ENCODE measurements around the gene LY6G6C. TPM values are rescaled to one million over a fixed set of nuclear protein-coding genes. Genes with fewer than 3 reads are reported as not detected.

LY6G6C gene
- total RNA-seq, 1 experiment from 2014 or later = not detected

DNA sequence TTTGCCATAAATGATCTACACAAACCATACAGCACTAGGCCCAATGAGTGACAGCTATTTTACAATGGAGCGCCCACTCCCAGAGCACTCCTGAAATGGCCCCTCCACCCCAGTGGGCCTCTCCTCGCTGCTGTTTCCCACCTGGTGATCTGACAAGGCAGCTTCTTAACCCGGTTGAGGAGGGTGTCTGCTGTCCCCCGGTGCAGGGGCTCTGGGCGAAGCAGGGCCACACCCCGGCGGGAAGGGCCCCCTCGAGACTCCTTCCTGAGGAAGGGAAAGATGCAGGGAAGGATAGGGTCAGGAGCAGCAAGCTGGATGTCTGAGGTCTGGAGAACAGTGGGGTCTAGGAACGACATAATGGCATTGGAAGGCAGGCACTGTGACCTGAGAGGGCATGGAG, 28.7 kb downstream of the LY6G6C start:
- no peak overlapping the region for H3K27ac Mint-ChIP-seq (ENCODE audit: unreplicated experiment)
- intact Hi-C loops (cut with micrococcal nuclease; ENCODE audit: unreplicated experiment) = no loop called here
- H3K4me1 Mint-ChIP-seq (ENCODE audit: low read depth, unreplicated experiment) = peaks cover 16% of the 10 kb centered on the region
- TF ChIP-seq, protein P1, sequence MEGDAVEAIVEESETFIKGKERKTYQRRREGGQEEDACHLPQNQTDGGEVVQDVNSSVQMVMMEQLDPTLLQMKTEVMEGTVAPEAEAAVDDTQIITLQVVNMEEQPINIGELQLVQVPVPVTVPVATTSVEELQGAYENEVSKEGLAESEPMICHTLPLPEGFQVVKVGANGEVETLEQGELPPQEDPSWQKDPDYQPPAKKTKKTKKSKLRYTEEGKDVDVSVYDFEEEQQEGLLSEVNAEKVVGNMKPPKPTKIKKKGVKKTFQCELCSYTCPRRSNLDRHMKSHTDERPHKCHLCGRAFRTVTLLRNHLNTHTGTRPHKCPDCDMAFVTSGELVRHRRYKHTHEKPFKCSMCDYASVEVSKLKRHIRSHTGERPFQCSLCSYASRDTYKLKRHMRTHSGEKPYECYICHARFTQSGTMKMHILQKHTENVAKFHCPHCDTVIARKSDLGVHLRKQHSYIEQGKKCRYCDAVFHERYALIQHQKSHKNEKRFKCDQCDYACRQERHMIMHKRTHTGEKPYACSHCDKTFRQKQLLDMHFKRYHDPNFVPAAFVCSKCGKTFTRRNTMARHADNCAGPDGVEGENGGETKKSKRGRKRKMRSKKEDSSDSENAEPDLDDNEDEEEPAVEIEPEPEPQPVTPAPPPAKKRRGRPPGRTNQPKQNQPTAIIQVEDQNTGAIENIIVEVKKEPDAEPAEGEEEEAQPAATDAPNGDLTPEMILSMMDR (IDR thresholded peaks at IDR 0.05; ENCODE audit: unreplicated experiment) = no peak
- no peaks in the 10 kb centered on the region for H3K9me3 Mint-ChIP-seq (ENCODE audit: low read depth, unreplicated experiment)
- H3K27me3 Mint-ChIP-seq (ENCODE audit: unreplicated experiment) = no peaks in the 10 kb centered on the region
- no TSS peak for BruUV-seq (replicated peaks)
- H3K36me3 Mint-ChIP-seq (ENCODE audit: insufficient read depth, unreplicated experiment) = peaks cover 47% of the 10 kb centered on the region
- CTCF ChIA-PET = interaction anchor here (1.9 kb wide), 1 partner anchor 47 kb away, joined by 4 read pairs; the partner anchor contains the start of gene MSH5
- H3K4me3 Mint-ChIP-seq (ENCODE audit: low read depth, unreplicated experiment) = no peak overlapping the region
- no peak for DNase-seq

DNA sequence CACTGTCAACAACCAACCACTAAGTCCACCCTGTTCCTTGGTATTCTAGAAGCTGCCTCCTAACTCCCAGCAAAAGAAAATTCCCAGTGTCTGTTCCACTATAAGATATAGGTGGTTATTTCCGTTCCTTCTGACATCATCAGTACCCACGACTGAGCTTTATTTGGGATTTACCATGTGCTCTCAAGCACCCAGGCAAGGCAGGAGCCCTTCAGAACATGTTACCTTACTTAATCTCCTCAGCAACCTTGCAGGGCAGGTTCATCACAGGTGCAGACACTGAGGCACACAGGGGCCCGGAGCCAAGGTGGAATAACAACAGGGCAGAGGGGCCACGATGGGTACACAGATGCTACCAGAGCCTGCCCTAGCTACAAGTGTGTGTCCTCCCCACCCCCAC, 29.2 kb downstream of the LY6G6C start:
- peaks cover 48% of the 10 kb centered on the region for H3K36me3 Mint-ChIP-seq (ENCODE audit: insufficient read depth, unreplicated experiment)
- H3K27ac Mint-ChIP-seq (ENCODE audit: unreplicated experiment) = no peak overlapping the region
- DNase-seq = no peak
- intact Hi-C loops (cut with micrococcal nuclease; ENCODE audit: unreplicated experiment) = no loop called here
- TF ChIP-seq, protein P1 (IDR thresholded peaks at IDR 0.05; ENCODE audit: unreplicated experiment) = no peak
- CTCF ChIA-PET = interaction anchor here (1.9 kb wide), 1 partner anchor 47 kb away, joined by 4 read pairs; the partner anchor contains the start of gene MSH5
- no TSS peak for BruUV-seq (replicated peaks)
- no peak overlapping the region for H3K4me3 Mint-ChIP-seq (ENCODE audit: low read depth, unreplicated experiment)
- H3K27me3 Mint-ChIP-seq (ENCODE audit: unreplicated experiment) = no peaks in the 10 kb centered on the region
- H3K9me3 Mint-ChIP-seq (ENCODE audit: low read depth, unreplicated experiment) = no peaks in the 10 kb centered on the region
- H3K4me1 Mint-ChIP-seq (ENCODE audit: low read depth, unreplicated experiment) = peaks cover 16% of the 10 kb centered on the region

DNA sequence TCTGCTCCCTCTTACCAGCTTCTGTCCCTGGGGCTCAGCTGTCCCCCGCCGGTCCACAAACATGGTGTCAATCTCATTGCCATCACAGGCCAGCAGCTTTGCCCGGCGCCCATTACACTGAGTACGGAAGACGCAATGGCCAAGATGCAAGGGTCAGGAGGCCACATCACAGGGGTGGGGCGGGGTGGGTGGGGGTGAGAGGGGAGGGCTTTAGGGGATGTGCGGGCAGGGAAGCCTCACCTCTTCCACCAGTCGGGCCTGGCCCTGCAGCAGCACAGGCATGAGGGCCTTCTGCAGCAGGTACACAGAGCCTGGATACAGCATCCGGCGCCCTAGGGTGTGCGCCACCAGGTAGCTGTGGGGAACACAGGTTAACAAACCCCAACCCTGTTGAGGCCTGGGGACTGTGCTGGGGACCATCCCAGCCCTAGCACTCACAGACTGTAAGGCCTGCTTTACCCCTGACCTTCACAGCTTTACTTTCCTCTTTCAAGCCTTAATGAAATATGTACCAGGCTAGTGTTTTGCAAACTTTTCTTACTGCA, 29.9 kb downstream of the LY6G6C start:
- no peak overlapping the region for H3K4me3 Mint-ChIP-seq (ENCODE audit: low read depth, unreplicated experiment)
- intact Hi-C loops (cut with micrococcal nuclease; ENCODE audit: unreplicated experiment) = no loop called here
- H3K36me3 Mint-ChIP-seq (ENCODE audit: insufficient read depth, unreplicated experiment) = peaks cover 50% of the 10 kb centered on the region
- no peaks in the 10 kb centered on the region for H3K27me3 Mint-ChIP-seq (ENCODE audit: unreplicated experiment)
- no TSS peak for BruUV-seq (replicated peaks)
- TF ChIP-seq, protein P1 (IDR thresholded peaks at IDR 0.05; ENCODE audit: unreplicated experiment) = no peak
- peaks cover 16% of the 10 kb centered on the region for H3K4me1 Mint-ChIP-seq (ENCODE audit: low read depth, unreplicated experiment)
- H3K9me3 Mint-ChIP-seq (ENCODE audit: low read depth, unreplicated experiment) = no peaks in the 10 kb centered on the region
- DNase-seq = no peak
- CTCF ChIA-PET = interaction anchor here (2.0 to 2.6 kb wide), 2 partner anchors 10 to 78 kb away, joined by 8 read pairs; partner anchors contain the start of gene LY6G5C
- H3K27ac Mint-ChIP-seq (ENCODE audit: unreplicated experiment) = no peak overlapping the region

DNA sequence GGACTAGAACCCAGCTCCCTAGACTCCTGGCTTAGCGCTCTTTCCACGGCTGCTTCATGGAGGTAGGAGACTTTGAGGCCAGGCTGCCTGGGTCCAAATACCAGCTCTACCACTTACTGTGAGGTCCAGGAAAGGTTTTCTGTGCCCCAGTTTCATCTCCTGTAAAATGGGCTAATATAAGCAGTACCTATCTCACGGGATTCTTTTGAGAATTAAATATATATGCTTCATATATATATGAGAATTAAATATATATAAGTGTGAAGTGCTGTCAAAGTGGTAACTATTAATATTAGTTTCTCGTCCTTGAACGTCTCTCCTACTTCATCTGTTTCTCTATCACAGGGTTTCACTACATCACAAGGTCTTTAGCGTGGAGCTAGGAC, 30.5 kb downstream of the LY6G6C start:
- no peak overlapping the region for H3K27ac Mint-ChIP-seq (ENCODE audit: unreplicated experiment)
- intact Hi-C loops (cut with micrococcal nuclease; ENCODE audit: unreplicated experiment) = no loop called here

More for the DNA sequence above, 30.5 kb downstream of the LY6G6C start:
- H3K27me3 Mint-ChIP-seq (ENCODE audit: unreplicated experiment) = no peaks in the 10 kb centered on the region
- no TSS peak for BruUV-seq (replicated peaks)
- H3K9me3 Mint-ChIP-seq (ENCODE audit: low read depth, unreplicated experiment) = no peaks in the 10 kb centered on the region
- peaks cover 51% of the 10 kb centered on the region for H3K36me3 Mint-ChIP-seq (ENCODE audit: insufficient read depth, unreplicated experiment)
- CTCF ChIA-PET = interaction anchor here (0.6 to 2.6 kb wide), 6 partner anchors 10 to 249 kb away, joined by 3 to 14 read pairs (median 8); partner anchors contain the start of genes LY6G5C and MSH5
- peaks cover 16% of the 10 kb centered on the region for H3K4me1 Mint-ChIP-seq (ENCODE audit: low read depth, unreplicated experiment)
- no peak overlapping the region for H3K4me3 Mint-ChIP-seq (ENCODE audit: low read depth, unreplicated experiment)
- TF ChIP-seq, protein P1 (IDR thresholded peaks at IDR 0.05; ENCODE audit: unreplicated experiment) = no peak
- no peak for DNase-seq
